Right kidney (tissue), 1 donor: ENCODE data around the gene KLF11.
"Not testable (repeated sequence)": the region's sequence is repeated elsewhere in the genome, so short reads cannot be mapped to it uniquely, and the experiment has no call there.

Experiments
- DNase-seq: peaks from one replicate; pipeline ENCODE4 v3.0.0-alpha.2; 2016

Gene KLF11

GRCh38 chr2:10008809-10009176, 34.6 kb upstream of the KLF11 start:
- no peak for DNase-seq

GRCh38 chr2:10009271-10009810, 34.0 kb upstream of the KLF11 start:
- no peak for DNase-seq

GRCh38 chr2:10009811-10010781, 33.3 kb upstream of the KLF11 start:
- DNase-seq = no peak

GRCh38 chr2:10010861-10011605, 32.3 kb upstream of the KLF11 start:
- DNase-seq = not testable (repeated sequence)

- DNase-seq = not testable (repeated sequence)
Measured at GRCh38 chr2:10011606-10012325, 31.6 kb upstream of the KLF11 start.

GRCh38 chr2:10012366-10012962, 30.9 kb upstream of the KLF11 start:
- DNase-seq = not testable (repeated sequence)

- no peak for DNase-seq
Measured at GRCh38 chr2:10012963-10013461, 30.3 kb upstream of the KLF11 start.

GRCh38 chr2:10013651-10014417, 29.5 kb upstream of the KLF11 start:
- DNase-seq = not testable (repeated sequence)

- DNase-seq = no peak
Measured at GRCh38 chr2:10014418-10015190, 28.7 kb upstream of the KLF11 start.

GRCh38 chr2:10015376-10015989, 27.9 kb upstream of the KLF11 start:
- not testable (repeated sequence) for DNase-seq

GRCh38 chr2:10016001-10016801, 27.1 kb upstream of the KLF11 start:
- DNase-seq = no peak

GRCh38 chr2:10016802-10017258, 26.5 kb upstream of the KLF11 start:
- DNase-seq = no peak

- no peak for DNase-seq
Measured at GRCh38 chr2:10017313-10017941, 25.9 kb upstream of the KLF11 start.

- DNase-seq = no peak
Measured at GRCh38 chr2:10019174-10019573, 24.2 kb upstream of the KLF11 start.

- DNase-seq = no peak
Measured at GRCh38 chr2:10019602-10020400, 23.5 kb upstream of the KLF11 start.

- DNase-seq = no peak
Measured at GRCh38 chr2:10022041-10022421, 21.3 kb upstream of the KLF11 start.

- DNase-seq = no peak
Measured at GRCh38 chr2:10022445-10022844, 20.9 kb upstream of the KLF11 start.
